HFFc6 (cell line): ENCODE data around the gene PLEKHB1. TPM values are rescaled to one million over a fixed set of nuclear protein-coding genes. Genes with fewer than 3 reads are reported as not detected.

Experiments
- DNase-seq: peaks from one replicate; pipeline ENCODE4 v3.0.0-alpha.2; 2018
- H3K27ac Mint-ChIP-seq: 2 replicates; pipeline ENCODE4 v1.8.0; 2020; ENCODE audit warnings: mild to moderate bottlenecking, mixed read lengths
- H3K27me3 Mint-ChIP-seq: 2 replicates; pipeline ENCODE4 v1.8.0; 2021; ENCODE audit warnings: mild to moderate bottlenecking, moderate library complexity, mixed read lengths; ENCODE audit not compliant: insufficient read depth
- H3K36me3 Mint-ChIP-seq: 2 replicates; pipeline ENCODE4 v1.8.0; 2021; ENCODE audit warnings: low read depth, mixed read lengths
- H3K4me1 Mint-ChIP-seq: 2 replicates; pipeline ENCODE4 v1.8.0; 2020; ENCODE audit warnings: low read depth, mixed read lengths
- H3K4me3 Mint-ChIP-seq: 2 replicates; pipeline ENCODE4 v1.8.0; 2020; ENCODE audit warnings: mild to moderate bottlenecking, moderate library complexity, mixed read lengths
- H3K9me3 Mint-ChIP-seq: 2 replicates; pipeline ENCODE4 v1.8.0; 2020; ENCODE audit warnings: mild to moderate bottlenecking, mixed read lengths
- total RNA-seq, 6 experiments: library from RNA; stranded (reverse); fragmentation: NEBNext Ultra II Directional; extraction: Animal tissue kit (Norgen Biotek cat#: 25700); gene quantifications; 2 replicates in 1 of 6; 3 replicates in 5 of 6; pipeline ENCODE4 v1.2.3, GENCODE V29; 2021
- TF ChIP-seq, protein P1 (sequence below): fragments of 200-600 bp; sonication (generic); IDR thresholded peaks from 2 replicates; pipeline ENCODE4 v1.5.0; 2021; ENCODE audit warnings: antibody characterized with exemption, mild to moderate bottlenecking

Gene PLEKHB1
- total RNA-seq, 6 experiments from 2014 or later, result 0.23 to 1.6 (median 0.48) TPM

DNA sequence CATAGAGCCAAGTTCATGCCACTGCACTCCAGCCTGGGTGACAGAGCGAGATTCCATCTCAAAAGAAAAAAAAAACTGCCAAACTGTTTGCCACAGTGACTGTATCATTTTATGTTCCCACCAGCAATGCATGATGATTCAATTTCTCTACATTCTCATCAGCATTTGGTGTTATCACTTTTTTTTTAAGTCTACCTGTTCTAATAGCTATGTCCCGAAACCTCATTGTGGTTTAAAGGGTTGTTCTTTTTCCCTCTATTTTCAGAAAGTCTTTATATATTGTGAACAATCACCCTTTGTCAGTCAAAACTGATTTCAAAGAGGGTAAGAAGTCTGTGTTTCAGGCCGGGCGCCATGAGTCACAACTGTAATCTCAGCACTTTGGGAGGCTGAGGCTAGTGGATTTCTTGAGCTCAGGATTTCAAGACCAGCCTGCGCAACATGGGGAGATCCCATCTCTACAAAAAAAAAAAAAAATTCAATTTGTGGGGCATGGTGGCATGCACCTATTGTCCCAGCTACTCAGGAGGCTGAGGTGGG, 33.7 kb upstream of the PLEKHB1 start:
- TF ChIP-seq, protein P1, sequence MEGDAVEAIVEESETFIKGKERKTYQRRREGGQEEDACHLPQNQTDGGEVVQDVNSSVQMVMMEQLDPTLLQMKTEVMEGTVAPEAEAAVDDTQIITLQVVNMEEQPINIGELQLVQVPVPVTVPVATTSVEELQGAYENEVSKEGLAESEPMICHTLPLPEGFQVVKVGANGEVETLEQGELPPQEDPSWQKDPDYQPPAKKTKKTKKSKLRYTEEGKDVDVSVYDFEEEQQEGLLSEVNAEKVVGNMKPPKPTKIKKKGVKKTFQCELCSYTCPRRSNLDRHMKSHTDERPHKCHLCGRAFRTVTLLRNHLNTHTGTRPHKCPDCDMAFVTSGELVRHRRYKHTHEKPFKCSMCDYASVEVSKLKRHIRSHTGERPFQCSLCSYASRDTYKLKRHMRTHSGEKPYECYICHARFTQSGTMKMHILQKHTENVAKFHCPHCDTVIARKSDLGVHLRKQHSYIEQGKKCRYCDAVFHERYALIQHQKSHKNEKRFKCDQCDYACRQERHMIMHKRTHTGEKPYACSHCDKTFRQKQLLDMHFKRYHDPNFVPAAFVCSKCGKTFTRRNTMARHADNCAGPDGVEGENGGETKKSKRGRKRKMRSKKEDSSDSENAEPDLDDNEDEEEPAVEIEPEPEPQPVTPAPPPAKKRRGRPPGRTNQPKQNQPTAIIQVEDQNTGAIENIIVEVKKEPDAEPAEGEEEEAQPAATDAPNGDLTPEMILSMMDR, result no peak
- Mint-ChIP-seq H3K9me3 (peaks cover 4% of the 10 kb centered on the region; the same call in 1 of the 2 replicates), H3K4me3 (no peak overlapping the region), H3K4me1 (no peaks in the 10 kb centered on the region), H3K27ac (no peak overlapping the region), H3K27me3 (peaks cover 6% of the 10 kb centered on the region), H3K36me3 (peaks cover 4% of the 10 kb centered on the region; the same call in 1 of the 2 replicates)
- DNase-seq, result no peak

GRCh38 chr11:73614591-73614990, 31.8 kb upstream of the PLEKHB1 start:
- no peak overlapping the region for H3K4me3 Mint-ChIP-seq
- H3K4me1 Mint-ChIP-seq, result no peaks in the 10 kb centered on the region
- peaks cover 4% of the 10 kb centered on the region; the same call in 1 of the 2 replicates for H3K9me3 Mint-ChIP-seq
- TF ChIP-seq, protein P1, result no peak
- DNase-seq, result no peak
- H3K27me3 Mint-ChIP-seq, result peaks cover 6% of the 10 kb centered on the region
- peaks cover 4% of the 10 kb centered on the region; the same call in 1 of the 2 replicates for H3K36me3 Mint-ChIP-seq
- H3K27ac Mint-ChIP-seq, result no peak overlapping the region

DNA sequence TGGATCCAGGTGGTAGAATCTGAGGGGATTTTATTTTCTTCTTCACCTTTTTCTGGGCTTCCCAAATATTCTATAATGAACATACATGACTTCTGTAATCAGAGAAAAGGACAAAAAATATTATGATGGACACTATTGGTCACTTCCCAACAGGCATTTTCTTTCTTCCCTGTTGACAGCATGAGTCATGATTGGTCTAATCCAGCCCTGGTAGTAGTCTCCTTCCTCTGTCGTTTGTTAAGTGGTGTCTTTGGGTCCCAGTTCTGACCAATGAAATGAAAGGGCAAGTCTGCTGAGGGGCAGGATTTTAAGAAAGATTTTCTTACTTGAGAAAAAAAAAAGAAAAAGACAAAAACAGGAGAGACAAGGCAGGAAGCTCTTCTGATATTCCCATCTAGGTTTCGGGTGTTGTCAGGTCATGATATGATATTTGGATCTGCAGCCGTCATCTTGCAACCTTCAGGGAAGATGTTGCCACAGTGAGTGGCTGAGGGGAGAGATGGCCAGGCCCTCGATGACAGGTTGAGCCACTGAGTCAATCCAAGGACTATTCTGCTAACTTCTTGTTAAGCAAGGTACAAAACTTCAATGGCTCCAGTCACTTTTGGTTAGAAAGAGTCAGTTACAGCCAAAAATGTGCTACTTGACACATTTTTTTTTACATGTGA, 23.3 kb upstream of the PLEKHB1 start:
- Mint-ChIP-seq H3K9me3 (no peaks in the 10 kb centered on the region), H3K4me1 (peaks cover 13% of the 10 kb centered on the region), H3K27ac (no peak overlapping the region), H3K27me3 (peaks cover 14% of the 10 kb centered on the region), H3K4me3 (no peak overlapping the region), H3K36me3 (no peaks in the 10 kb centered on the region)
- TF ChIP-seq, protein P1, result no peak
- no peak for DNase-seq

DNA sequence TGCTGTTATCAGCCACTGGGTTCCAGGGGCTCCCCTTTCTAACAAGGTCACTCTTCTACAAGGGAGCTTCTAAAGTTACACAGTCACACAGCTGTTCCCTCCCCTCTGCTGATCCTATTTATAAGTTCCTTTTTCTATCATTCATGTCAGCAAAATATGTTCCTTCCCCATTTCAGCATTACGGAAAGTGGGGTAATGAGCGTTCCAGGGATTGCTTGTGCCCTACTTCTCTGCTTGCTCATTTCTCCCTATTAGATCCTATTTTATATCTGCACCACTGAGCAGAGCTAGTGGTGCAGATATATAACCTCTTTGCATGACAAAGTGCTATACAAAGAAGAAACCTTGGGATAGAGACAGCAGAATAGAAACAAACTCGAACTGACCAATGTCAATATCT, 22.7 kb upstream of the PLEKHB1 start:
- TF ChIP-seq, protein P1, result no peak
- Mint-ChIP-seq H3K27me3 (peaks cover 14% of the 10 kb centered on the region), H3K9me3 (no peaks in the 10 kb centered on the region), H3K36me3 (no peaks in the 10 kb centered on the region), H3K4me1 (peaks cover 13% of the 10 kb centered on the region), H3K27ac (no peak overlapping the region), H3K4me3 (no peak overlapping the region)
- no peak for DNase-seq

- Mint-ChIP-seq H3K4me1 (peaks cover 13% of the 10 kb centered on the region), H3K36me3 (no peaks in the 10 kb centered on the region), H3K27ac (0 out of 2 replicates have a peak overlapping the region, but pooled peaks have one; percentile 29), H3K9me3 (no peaks in the 10 kb centered on the region), H3K27me3 (peaks cover 19% of the 10 kb centered on the region), H3K4me3 (peak overlapping the region; percentile 82)
- DNase-seq, result peak; percentile 39
- TF ChIP-seq, protein P1, result peak; percentile 94
Measured at GRCh38 chr11:73625696-73626318, 20.6 kb upstream of the PLEKHB1 start.
